Bronchial epithelial cell (primary cell): ENCODE measurements around the gene SYT12. TPM values are rescaled to one million over a fixed set of nuclear protein-coding genes. Genes with fewer than 3 reads are reported as not detected.
A peak's percentile ranks its signal among the peaks of the same experiment; 100 is the strongest.

ENCODE experiments used
- DNase-seq: peaks from one replicate; pipeline ENCODE4 v3.0.0-alpha.2; 2010; ENCODE audit warnings: low read depth
- FAIRE-seq: peaks from 2 replicates; lab custom pipeline; 2011; peaks lifted over from hg19 to GRCh38; lab: Jason Lieb, UNC
- H3K27me3 ChIP-seq: 2 replicates; pipeline ENCODE4 v1.5.1; 2011; ENCODE audit warnings: low read length; ENCODE audit not compliant: control insufficient read depth, insufficient read depth
- H3K36me3 ChIP-seq: 2 replicates; pipeline ENCODE4 v1.5.1; 2011; ENCODE audit warnings: low read length; ENCODE audit not compliant: control insufficient read depth, insufficient read depth
- H3K4me3 ChIP-seq: 2 replicates; pipeline ENCODE4 v1.5.1; 2011; ENCODE audit warnings: mild to moderate bottlenecking, low read depth, low read length, control low read depth
- total RNA-seq: library from RNA; depleted of rRNA; stranded (reverse); fragments of >200 nt; gene quantifications from 2 replicates; pipeline ENCODE4 v1.2.1, GENCODE V29; 2014
- TF ChIP-seq, protein P1 (sequence below): IDR thresholded peaks from 2 replicates; pipeline ENCODE4 v1.5.1; 2011; ENCODE audit warnings: mild to moderate bottlenecking, moderate library complexity, low read length, control low read depth, inconsistent platforms; ENCODE audit not compliant: insufficient read depth, severe bottlenecking

Gene SYT12
- total RNA-seq, 1 donor from 2014 or later = 2.9 TPM

- no peak for FAIRE-seq
- DNase-seq = peak; percentile 84
- TF ChIP-seq, protein P1, sequence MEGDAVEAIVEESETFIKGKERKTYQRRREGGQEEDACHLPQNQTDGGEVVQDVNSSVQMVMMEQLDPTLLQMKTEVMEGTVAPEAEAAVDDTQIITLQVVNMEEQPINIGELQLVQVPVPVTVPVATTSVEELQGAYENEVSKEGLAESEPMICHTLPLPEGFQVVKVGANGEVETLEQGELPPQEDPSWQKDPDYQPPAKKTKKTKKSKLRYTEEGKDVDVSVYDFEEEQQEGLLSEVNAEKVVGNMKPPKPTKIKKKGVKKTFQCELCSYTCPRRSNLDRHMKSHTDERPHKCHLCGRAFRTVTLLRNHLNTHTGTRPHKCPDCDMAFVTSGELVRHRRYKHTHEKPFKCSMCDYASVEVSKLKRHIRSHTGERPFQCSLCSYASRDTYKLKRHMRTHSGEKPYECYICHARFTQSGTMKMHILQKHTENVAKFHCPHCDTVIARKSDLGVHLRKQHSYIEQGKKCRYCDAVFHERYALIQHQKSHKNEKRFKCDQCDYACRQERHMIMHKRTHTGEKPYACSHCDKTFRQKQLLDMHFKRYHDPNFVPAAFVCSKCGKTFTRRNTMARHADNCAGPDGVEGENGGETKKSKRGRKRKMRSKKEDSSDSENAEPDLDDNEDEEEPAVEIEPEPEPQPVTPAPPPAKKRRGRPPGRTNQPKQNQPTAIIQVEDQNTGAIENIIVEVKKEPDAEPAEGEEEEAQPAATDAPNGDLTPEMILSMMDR = no peak
- Histone ChIP-seq H3K27me3 (no peaks in the 10 kb centered on the region), H3K4me3 (no peak overlapping the region), H3K36me3 (peaks cover 3% of the 10 kb centered on the region)
Observed at GRCh38 chr11:67045314-67045713, 22.4 kb downstream of the SYT12 start.

GRCh38 chr11:67048515-67049130, 25.7 kb downstream of the SYT12 start:
- H3K4me3 ChIP-seq = no peak overlapping the region
- no peak for DNase-seq
- no peaks in the 10 kb centered on the region for H3K27me3 ChIP-seq
- no peak for FAIRE-seq
- TF ChIP-seq, protein P1 = no peak
- peaks cover 1% of the 10 kb centered on the region for H3K36me3 ChIP-seq

DNA sequence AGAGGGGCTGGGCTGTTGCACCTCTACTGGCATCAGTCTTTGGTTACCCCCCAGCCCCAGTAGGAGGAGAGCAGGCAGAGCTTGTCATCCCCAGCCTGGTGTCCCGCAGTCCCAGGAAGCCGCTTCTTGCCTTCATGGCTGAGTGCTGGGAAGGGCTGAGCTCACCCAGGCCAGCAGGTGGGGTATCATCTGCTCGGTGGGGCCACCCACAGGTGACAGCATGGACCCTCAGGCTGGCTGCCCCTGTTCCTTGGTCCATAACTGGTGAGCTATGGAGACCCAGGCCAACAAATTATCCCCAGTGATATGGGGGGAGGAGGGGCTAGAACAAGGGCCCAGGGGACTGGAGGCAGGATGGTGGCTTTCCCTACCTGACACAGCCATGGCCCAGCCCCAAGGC, 27.2 kb downstream of the SYT12 start:
- H3K36me3 ChIP-seq = peaks cover 1% of the 10 kb centered on the region
- TF ChIP-seq, protein P1 = no peak
- no peak overlapping the region for H3K4me3 ChIP-seq
- DNase-seq = no peak
- FAIRE-seq = no peak
- H3K27me3 ChIP-seq = no peaks in the 10 kb centered on the region

- no peak for FAIRE-seq
- TF ChIP-seq, protein P1 = no peak
- Histone ChIP-seq H3K36me3 (peaks cover 1% of the 10 kb centered on the region), H3K4me3 (no peak overlapping the region), H3K27me3 (no peaks in the 10 kb centered on the region)
- no peak for DNase-seq
Observed at GRCh38 chr11:67051180-67051893, 28.4 kb downstream of the SYT12 start.

DNA sequence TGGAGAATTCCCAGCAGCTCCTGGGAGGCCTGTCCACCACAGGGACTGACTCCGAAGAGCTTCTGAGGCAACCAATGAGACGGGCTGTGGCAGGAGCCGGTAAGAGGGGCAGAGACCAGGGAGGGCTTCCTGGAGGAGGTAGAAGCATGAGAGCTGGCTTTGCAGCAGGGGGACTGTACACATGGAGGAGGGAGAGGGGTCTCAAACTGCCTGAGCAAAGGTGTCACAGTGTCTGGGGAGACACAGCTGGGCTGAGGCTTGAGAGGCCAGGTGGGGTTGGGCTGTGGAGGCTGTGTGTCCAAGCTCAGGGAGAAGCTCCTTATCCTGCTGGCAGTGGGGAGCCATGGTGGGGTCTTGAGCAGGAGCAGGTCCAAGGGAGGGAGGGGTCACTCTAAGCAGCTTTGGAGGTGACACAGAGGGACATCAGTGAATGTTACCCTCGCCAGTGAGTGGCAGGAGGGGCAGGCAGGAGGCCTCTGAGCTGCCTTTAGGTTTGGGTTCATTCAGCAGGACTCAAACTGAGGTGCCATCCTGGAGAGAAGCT, 29.1 kb downstream of the SYT12 start:
- no peak for FAIRE-seq
- Histone ChIP-seq H3K36me3 (peaks cover 1% of the 10 kb centered on the region), H3K27me3 (no peaks in the 10 kb centered on the region), H3K4me3 (no peak overlapping the region)
- TF ChIP-seq, protein P1 = no peak
- no peak for DNase-seq
